GM10847 (cell line): ENCODE measurements around the gene ACER2.
A peak's percentile ranks its signal among the peaks of the same experiment; 100 is the strongest.

Experiments used
- POLR2A ChIP-seq: IDR thresholded peaks from 2 replicates; pipeline ENCODE4 v1.6.1; 2011; ENCODE audit not compliant: insufficient read length; ENCODE audit errors: extremely low read depth

Gene ACER2

DNA sequence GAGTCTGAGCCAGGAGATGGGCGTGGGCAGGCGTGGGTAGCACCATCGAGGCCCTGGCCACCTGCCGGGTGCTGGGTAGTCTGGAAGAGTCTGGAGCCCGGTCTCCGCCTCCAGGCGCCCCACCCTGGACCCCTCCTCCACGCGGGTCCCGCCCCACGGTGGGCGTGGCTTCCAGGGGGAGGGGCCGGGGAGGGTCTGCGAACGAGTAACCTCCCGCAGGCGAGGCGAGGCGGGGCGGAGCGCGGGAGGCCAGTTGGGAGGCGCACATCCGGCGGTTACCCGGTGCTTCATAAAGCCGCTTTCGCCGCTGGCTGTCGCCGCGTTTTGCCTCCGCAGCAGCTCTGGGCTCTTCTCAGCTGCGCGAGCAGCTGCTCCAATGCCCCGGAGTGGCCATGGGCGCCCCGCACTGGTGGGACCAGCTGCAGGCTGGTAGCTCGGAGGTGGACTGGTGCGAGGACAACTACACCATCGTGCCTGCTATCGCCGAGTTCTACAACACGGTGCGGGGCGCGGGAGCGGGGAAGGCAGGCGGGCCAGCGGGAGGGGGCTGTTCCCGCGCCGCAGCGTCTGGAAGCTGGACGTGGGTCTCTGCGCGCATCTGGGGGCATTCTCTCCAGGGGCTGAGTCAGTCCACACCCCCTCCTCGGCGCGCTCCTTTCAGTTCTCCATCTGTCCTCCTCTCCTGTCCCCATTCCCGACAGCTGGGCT, at the start of gene ACER2:
Gene ACER2 (plus strand): TSS at position 317 of the 708 bp plus-strand sequence. CDS start 76 bp downstream, at position 393.
- TF ChIP-seq POLR2A: peak; percentile 56

DNA sequence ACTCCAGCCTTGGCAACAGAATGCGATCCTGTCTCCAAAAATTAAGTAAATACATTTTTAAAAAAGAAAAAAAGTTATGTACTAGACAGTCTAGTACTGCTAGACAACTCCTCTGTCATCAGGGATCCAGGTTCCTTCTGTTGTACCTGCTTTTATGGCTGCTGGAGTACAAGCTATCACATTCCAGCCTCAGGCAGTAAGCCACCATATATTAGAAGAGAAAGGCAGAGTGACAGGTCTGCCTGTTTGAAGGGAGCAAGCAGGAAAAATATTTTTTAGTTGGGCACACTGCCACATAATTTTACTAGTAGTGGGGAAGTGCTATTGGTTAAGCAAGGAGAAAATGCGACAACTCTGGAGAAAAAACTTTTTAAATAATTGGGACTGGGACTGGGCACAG, 39.7 kb upstream of the ACER2 start:
- TF ChIP-seq POLR2A: no peak

DNA sequence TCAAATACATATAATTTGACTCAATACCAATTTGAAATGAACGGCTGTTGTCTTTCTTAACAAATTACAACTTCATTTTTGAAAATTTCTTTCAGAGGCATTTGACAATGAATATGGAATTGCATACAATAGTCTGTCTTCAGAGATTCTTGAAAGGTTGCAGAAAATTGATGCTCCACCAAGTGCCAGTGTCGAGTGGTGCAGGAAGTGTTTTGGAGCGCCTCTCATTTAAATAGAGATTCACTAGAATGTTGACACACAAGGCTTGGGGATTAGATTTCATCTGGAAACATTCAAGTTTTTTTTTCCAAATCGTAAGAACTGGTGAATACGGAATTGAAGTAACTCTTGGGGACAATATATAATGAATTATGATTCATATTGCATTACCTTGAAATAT, 36.9 kb upstream of the ACER2 start:
- TF ChIP-seq POLR2A: no peak

DNA sequence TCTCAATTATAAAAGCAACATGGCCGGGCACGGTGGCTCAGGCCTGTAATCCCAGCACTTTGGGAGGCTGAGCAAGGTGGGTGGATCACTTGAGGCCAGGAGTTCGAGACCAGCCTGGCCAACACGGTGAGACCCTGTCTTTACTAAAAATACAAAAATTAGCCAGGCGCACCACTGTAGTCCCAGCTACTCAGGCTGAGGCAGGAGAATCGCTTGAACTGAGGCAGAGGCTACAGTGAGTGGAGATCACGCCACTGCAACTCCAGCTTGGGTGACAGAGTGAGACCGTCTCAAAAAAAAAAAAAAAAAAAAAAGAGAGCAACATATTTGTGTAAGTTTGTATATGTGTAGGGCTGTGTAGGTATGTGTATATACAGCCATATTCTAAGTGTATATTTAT, 36.2 kb upstream of the ACER2 start:
- TF ChIP-seq POLR2A: no peak

DNA sequence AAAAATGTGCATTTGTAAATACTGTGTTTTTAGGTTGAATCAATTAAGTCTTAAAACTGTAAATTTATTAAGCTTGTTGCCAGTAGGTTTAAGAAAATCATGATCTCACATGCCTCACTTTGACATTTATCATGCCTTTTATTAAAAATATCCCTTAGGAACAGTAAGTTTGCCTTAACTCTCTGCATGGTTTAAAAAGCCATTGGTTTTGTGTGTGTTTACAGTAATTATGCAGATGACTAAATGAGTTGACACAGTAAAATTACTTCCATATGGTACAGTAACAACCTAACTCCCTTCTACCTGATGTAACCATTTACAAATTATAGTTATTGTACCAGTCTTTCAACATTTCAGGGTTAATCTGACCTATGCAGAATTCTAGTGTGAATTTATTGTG, 35.3 kb upstream of the ACER2 start:
- no peak for TF ChIP-seq POLR2A

DNA sequence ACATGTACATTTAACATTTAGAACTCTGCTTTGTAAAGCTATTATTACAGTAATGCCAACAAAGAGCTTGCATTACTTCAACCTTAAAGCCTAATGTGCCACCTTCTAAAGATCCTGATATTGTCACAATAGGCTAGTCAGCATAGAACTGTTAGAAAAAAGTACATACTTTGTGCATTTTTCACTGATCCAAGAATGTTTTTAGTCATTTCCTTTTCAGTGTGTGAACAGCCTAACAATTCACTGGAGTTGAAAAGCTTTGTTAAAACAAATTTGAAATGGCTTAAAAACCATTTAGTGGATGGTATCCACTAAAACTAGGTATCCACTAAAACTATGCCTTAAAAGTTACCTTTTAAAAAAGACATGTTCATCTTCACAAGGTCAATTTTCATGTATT, 33.3 kb upstream of the ACER2 start:
- no peak for TF ChIP-seq POLR2A

DNA sequence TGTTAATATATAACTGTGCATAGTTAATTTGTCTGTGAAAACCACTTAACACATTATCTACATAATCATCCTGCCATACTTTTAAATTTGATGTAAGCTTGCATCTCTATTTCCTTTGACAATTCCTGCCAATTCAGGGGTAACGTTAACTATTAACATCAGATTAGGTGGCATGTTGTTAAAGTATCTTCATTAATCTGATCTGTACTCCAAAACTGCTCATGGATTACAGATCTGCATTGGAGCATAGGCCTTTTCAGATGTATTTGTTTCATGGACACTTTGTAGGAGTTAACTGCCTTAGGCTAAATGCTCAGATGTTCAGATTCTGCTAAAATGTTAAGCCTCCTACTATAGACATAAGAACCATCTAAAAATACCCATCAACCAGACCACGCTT, 31.9 kb upstream of the ACER2 start:
- TF ChIP-seq POLR2A: no peak

DNA sequence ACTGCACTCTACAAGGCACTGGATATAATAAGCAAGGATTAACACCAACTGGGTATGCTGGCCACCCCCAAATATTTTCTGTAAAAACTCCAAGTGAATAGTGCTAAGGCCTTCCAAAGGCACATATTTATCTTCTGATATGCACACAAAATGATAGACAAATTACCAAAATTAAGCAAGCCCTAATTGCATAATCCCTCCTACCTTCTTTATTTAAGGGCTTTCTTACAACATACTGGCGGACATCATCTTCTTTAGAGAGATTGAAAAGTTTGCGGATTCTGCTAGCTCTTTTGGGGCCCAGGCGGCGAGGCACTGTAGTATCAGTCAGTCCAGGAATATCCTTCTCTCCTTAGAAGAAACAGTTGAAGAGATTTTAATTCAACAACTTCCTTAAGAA, 30.6 kb upstream of the ACER2 start:
- TF ChIP-seq POLR2A: no peak

DNA sequence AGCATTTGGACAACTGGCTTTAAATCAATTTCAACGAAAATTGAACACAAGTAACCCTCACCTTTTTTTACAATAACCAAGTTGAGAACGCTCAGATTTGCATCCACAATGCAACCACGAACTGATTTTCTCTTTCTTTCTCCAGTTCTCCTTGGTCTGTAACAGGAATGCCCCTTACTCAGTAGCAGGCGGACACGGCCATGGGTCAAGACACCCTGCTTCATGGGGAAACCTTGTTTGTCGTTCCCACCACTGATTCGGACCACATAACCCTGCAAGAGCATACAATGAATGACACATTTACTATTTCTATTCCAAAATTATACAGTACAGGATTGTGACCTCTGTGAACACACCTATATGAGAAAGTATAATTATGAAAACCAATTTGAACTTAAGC, 30.2 kb upstream of the ACER2 start:
- no peak for TF ChIP-seq POLR2A

DNA sequence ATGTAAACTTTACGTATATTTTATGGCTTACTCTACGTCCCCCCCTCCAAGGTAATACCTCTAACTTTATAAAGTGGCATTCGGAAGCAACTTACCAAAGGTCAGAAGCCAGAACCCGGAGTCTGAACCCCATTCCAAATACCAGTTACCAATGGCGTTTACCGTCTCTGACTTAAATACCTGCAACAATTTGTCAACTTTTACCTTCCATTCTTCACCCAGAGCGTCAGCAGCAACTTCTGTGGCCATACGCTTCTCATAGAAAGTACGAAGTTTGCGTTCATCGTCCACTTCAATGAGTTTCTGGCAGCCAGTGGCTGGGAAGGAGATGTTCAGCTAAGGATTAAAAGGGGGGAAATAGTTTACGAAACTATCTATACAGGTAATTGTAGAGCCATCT, 29.5 kb upstream of the ACER2 start:
- no peak for TF ChIP-seq POLR2A

DNA sequence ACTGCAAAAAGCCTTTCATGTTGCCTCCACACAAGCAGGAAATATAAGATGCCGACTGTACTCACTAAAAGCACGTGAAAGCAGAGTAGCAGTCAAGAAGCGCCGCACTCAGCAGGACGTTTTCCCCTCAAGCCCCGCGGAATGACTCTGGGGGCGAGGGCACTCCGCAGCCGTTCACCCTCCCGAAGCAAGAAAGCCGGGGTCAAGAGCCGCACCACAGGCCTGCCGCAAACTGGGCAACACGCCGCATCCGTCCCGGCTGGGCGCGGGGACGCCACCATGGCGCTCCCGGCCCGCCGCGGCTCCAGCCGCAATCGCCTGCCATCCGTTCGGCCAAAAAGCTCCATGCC, 29.1 kb upstream of the ACER2 start:
- TF ChIP-seq POLR2A: no peak

DNA sequence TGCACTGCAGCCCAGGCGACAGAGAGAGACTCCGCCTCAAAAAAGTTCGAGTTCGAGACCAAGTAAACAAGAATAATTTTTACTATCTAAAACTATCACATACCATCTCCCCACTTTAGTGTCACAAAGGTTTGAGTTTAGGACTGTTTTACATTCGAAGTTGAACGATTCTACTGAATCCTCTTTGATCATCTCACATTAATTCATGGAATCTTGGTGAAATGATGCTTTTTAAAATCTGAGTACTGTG, 28.1 kb upstream of the ACER2 start:
- TF ChIP-seq POLR2A: no peak

DNA sequence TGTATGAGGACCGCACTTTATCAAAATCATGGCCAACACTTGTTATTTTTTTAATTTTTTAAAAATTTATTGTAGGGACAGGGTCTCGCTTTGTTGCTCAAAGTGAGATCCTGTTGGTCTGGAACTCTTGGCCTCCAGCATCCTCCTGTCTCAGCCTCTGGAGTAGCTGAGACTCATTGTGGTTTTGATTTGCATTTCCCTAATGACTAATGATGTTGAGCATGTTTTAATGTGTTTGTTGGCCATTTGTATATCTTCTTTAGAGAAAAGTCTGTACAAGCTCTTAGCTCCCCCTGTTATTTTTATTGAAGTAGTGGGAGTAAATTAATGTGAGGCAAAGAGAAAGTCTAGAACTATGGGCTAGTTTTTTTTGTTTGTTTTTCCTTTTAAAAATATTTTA, 27.2 kb upstream of the ACER2 start:
- TF ChIP-seq POLR2A: no peak

DNA sequence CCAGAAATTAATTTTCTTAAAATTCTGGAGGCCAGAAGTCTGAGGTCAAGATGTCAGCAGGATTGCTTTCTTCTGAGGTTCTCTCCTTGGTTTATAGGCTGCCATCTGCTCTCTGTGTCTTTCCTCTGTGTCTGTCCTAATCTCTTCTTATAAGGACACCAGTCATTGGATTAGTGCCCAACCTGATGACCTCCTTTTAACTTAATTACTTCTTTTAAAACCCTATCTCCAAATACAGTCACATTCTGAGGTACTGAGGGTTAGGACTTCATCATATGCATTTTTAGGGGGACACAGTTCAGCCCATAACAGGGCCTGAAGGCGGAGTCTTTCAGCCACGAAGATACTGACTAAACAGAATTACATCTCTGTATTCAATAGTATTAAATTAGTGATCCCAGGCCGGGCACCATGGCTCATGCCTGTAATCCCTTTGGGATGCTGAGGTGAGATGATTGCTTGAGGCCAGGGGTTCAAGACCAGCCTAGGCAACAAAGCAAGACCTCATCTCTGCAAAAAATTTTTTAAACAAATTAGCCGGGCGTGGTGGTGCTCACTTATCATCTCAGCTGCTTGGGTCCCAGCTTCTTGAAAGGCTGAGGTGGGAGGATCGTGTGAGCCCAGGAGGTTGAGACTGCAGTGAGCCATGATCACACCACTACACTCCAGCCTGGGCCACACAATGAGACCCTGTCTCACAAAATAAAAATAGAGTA, 22.9 kb upstream of the ACER2 start:
- TF ChIP-seq POLR2A: no peak

DNA sequence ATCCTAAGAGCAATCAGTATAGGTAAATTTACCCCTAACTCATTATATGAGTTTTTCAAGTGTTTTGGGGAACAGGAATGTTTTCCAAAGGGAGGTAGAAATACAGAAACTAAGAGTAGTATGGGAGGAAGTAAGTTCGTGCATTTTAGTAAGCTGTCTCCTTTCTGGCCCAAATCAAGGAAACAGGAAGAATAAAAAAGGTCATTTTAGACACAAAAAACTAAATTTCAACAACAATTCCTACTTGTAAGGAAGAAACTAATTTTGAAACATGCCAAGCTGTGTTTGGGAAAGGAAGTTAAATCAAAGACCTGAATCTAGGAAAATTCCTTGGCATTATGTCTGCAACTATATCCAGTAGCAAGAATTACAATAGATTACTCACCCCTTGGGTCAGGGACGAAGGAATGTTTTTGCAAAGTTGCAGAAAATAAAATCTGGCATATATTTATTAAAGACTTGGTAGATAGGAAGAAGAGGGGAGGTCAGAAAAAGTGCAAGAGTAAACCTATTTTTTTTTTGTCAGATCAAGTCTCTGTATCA, 22.2 kb upstream of the ACER2 start:
- no peak for TF ChIP-seq POLR2A

DNA sequence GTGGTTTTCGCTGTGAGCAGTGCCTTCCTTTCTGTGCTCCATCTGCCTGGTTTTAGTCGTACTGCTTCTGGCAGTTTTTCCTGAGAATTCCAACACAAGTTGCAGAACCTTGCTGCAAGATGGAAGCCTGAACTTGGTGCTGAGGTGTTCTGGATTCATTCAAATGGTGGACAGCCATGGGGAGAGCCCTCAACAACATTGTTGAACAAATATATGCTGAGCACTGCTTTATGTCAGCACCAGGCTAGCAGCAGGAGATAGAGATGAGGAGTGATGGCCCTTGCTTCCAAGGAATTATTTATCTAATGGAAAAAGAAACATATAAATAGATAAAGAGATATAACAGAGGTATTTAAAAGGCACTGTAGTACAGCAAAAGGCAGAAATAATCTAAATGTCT, 21.5 kb upstream of the ACER2 start:
- no peak for TF ChIP-seq POLR2A

DNA sequence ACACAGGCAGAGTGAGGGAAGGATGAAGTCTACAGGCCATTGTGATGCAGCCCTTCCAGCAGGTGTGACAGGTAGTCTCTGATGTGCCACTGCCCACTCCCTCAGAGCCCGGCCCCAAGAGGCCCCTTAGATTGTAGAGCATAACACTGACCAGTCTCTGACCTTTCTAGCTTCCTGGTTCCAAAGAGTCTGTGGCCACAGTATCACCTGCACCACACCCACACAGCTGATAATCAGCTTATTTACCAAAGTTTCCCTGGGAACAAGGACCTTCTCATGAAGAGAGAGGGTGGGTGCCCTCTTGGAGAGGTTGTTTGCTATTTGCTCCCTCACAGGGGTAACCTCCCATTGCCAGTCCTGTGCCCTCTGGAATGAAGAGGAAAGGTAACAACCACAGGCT, 11.0 kb upstream of the ACER2 start:
- TF ChIP-seq POLR2A: no peak
